DOHH2 (cell line): ENCODE data around the gene GPR180.

ENCODE experiments used
- CTCF ChIP-seq: fragments of 200-600 bp; sonication (generic); IDR thresholded peaks from one replicate; pipeline ENCODE4 v1.5.1; 2014; ENCODE audit warnings: antibody characterized with exemption, mild to moderate bottlenecking, low read depth, low read length; ENCODE audit not compliant: poor library complexity, severe bottlenecking
- EZH2phosphoT487 ChIP-seq: fragments of 200-600 bp; sonication (generic); IDR thresholded peaks from 2 replicates; pipeline ENCODE4 v1.6.1; 2017; ENCODE audit warnings: borderline replicate concordance, mild to moderate bottlenecking, antibody characterized with exemption, low read length, moderate library complexity, mixed read lengths

- TF ChIP-seq EZH2phosphoT487 (no peak), CTCF (no peak)
Observed at GRCh38 chr13:94552095-94552494, 49.6 kb upstream of the GPR180 start.
